Measurements from ENCODE around the gene KIF12.
A peak's percentile ranks its signal among the peaks of the same experiment; 100 is the strongest.

The KIF12 gene

DNA sequence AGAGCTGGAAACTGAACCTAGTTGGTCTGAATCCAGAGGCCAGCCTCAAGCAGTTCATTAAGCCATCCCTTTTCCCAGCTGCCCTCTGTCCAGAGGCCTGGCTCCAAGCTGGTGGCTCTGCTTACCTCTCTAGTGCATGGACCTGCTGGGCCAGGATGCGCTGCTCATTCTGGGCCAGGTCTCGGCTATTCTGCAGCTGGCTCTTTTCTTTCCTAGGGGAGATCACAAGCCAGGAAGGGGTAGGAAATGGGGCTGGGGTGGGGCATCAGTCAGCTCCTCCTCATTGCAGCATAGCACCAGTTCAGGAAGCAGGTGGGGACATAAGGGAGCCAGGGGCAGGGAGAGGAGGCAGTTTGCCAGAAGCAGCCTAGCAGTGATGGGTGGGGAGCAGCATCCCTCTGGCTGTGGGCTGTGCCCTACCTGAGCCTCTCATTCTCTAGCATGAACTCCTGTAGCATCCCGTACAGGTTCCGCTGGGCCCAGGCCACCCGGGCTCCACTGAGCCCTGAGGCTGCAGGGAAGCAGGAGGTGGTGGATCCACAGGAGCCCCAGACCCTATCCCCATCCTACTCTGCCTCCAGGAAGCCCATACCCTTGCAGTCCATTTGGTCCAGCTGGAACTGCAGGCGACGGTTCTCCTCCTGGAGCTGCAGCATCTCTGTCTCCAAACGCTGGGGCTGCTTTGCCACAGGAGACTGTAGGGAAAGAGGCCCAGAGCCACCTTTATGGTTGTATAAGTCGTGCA is 5.2 kb downstream of the KIF12 start:
- peak overlapping the region; percentile 45 for H3K9ac ChIP-seq

GRCh38 chr9:114093031-114093471 is 6.0 kb downstream of the KIF12 start:
- H3K4me1 ChIP-seq, result peaks cover 67% of the 10 kb centered on the region
- H3K27ac ChIP-seq, result peak overlapping the region; percentile 79
- H3K9ac ChIP-seq, result no peak overlapping the region
- no peaks in the 10 kb centered on the region for H4K20me1 ChIP-seq
- H3K4me3 ChIP-seq, result no peak overlapping the region
- H3K27me3 ChIP-seq, result no peaks in the 10 kb centered on the region
- peaks cover 62% of the 10 kb centered on the region for H3K36me3 ChIP-seq
- H3K4me2 ChIP-seq, result peak overlapping the region; percentile 98
- no peak for TF ChIP-seq Cebpa-rat (IDR thresholded peaks at IDR 0.05)
- no peaks in the 10 kb centered on the region for H3K9me3 ChIP-seq

More for the DNA sequence above, 5.2 kb downstream of the KIF12 start:
- Histone ChIP-seq H4K20me1 (no peaks in the 10 kb centered on the region), H3K4me3 (peak overlapping the region; percentile 41; the same call in 1 of the 2 replicates), H3K9me3 (no peaks in the 10 kb centered on the region), H3K4me1 (peaks cover 70% of the 10 kb centered on the region), H3K4me2 (peak overlapping the region; percentile 98), H3K27ac (peak overlapping the region; percentile 79), H3K27me3 (no peaks in the 10 kb centered on the region), H3K36me3 (peaks cover 62% of the 10 kb centered on the region)
- no peak for TF ChIP-seq Cebpa-rat (IDR thresholded peaks at IDR 0.05)

DNA sequence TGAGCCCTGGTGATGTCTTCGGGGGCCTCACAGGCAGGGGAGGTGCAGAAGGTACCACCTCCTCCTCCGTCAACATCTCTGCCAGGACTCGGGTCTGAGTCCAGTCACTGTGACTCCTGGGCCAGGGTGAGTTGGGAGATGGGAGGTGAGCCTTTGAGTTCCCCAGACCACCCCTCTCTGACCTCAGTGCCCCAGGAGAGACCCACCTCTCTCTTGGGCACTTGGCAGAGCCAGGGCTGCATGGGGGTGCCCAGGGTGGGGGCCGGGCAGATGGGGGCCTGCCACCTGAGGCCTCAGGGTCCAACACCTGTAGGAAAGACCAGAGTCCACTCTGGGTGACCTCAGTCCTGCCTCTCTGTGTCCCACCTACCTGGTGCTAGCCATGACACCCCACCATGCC is 6.8 kb downstream of the KIF12 start:
- peak overlapping the region; percentile 79 for H3K27ac ChIP-seq
- H4K20me1 ChIP-seq, result no peaks in the 10 kb centered on the region
- peak overlapping the region; percentile 98 for H3K4me2 ChIP-seq
- H3K36me3 ChIP-seq, result peaks cover 62% of the 10 kb centered on the region
- no peak for TF ChIP-seq Cebpa-rat (IDR thresholded peaks at IDR 0.05)
- H3K4me3 ChIP-seq, result no peak overlapping the region
- H3K9me3 ChIP-seq, result no peaks in the 10 kb centered on the region
- no peak overlapping the region for H3K9ac ChIP-seq
- no peaks in the 10 kb centered on the region for H3K27me3 ChIP-seq
- H3K4me1 ChIP-seq, result peaks cover 61% of the 10 kb centered on the region

- Histone ChIP-seq H3K9me3 (no peaks in the 10 kb centered on the region), H3K4me3 (no peak overlapping the region), H3K27me3 (no peaks in the 10 kb centered on the region), H4K20me1 (no peaks in the 10 kb centered on the region), H3K36me3 (peaks cover 62% of the 10 kb centered on the region), H3K9ac (no peak overlapping the region), H3K4me2 (peak overlapping the region; percentile 98), H3K27ac (peak overlapping the region; percentile 79), H3K4me1 (peaks cover 55% of the 10 kb centered on the region)
- no peak for TF ChIP-seq Cebpa-rat (IDR thresholded peaks at IDR 0.05)
These were observed 7.4 kb downstream of the KIF12 start for GRCh38 chr9:114091711-114092110.

- Histone ChIP-seq H3K4me2 (no peak overlapping the region), H3K4me1 (peaks cover 46% of the 10 kb centered on the region), H4K20me1 (no peaks in the 10 kb centered on the region), H3K27me3 (no peaks in the 10 kb centered on the region), H3K27ac (no peak overlapping the region), H3K4me3 (no peak overlapping the region), H3K36me3 (peaks cover 60% of the 10 kb centered on the region), H3K9me3 (no peaks in the 10 kb centered on the region), H3K9ac (no peak overlapping the region)
- TF ChIP-seq Cebpa-rat (IDR thresholded peaks at IDR 0.05), result no peak
These were observed 8.3 kb downstream of the KIF12 start for GRCh38 chr9:114090798-114091197.

DNA sequence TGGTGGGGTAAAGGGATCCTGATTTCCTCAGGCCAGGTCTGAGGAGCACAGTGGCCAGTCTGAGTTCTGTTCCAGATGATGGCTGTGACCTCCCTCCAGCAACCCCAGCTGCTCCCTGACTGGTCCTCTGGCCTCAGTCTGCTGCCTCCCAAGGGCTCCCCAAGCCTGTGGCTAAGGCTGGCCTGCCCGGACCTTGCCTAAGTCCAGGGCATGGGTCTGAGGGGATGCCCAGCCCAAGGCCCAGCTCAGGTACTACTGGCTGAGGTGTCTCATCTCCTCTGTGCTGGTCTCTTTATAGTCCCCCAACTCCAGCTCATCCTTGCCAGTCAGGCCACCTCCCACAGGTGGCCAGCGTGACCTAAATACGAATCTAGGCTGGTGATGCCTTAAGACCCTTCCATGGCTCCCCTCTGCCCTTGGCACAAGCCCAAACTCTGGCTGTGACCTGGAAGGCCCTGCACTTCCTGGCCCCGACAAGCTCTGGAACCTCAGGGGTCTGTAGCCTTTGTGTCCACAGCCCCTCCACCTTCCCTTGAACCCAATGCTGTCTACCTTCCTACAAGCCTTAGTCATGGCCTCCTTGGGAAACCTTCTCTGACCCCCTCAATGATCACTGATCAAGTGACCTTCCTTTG is 9.8 kb downstream of the KIF12 start:
- H4K20me1 ChIP-seq, result no peaks in the 10 kb centered on the region
- no peak overlapping the region for H3K27ac ChIP-seq
- H3K9me3 ChIP-seq, result no peaks in the 10 kb centered on the region
- TF ChIP-seq Cebpa-rat (IDR thresholded peaks at IDR 0.05), result no peak
- no peak overlapping the region for H3K4me3 ChIP-seq
- no peak overlapping the region for H3K9ac ChIP-seq
- H3K4me1 ChIP-seq, result peaks cover 31% of the 10 kb centered on the region
- H3K27me3 ChIP-seq, result no peaks in the 10 kb centered on the region
- no peak overlapping the region for H3K4me2 ChIP-seq
- peaks cover 45% of the 10 kb centered on the region for H3K36me3 ChIP-seq

GRCh38 chr9:114088571-114089170 is 10.4 kb downstream of the KIF12 start:
- no peak for TF ChIP-seq Cebpa-rat (IDR thresholded peaks at IDR 0.05)
- H3K4me2 ChIP-seq, result no peak overlapping the region
- H3K4me3 ChIP-seq, result no peak overlapping the region
- no peak overlapping the region for H3K9ac ChIP-seq
- peaks cover 38% of the 10 kb centered on the region for H3K36me3 ChIP-seq
- no peaks in the 10 kb centered on the region for H3K27me3 ChIP-seq
- no peak overlapping the region for H3K27ac ChIP-seq
- no peaks in the 10 kb centered on the region for H4K20me1 ChIP-seq
- no peaks in the 10 kb centered on the region for H3K9me3 ChIP-seq
- H3K4me1 ChIP-seq, result peaks cover 25% of the 10 kb centered on the region

DNA sequence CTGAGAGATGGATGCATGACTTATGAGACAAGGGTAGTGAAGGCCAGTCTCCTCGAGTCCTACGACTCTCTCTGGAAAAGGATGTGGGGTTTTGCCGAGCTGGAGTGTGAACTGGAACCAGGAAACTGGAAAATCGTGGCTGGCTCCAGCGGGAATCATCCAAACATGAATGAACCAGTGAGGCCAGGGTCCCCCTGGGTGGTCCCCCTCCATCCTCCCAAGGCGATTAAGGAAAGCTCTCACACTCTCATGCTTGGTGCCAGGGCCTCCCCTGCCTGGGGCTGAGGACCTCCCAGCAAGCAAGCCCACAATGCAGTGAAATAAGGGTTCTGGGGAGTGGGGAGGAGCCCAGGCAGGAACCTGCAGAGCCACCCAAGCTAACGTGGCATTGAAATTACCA is 11.4 kb downstream of the KIF12 start:
- H3K4me1 ChIP-seq, result peaks cover 21% of the 10 kb centered on the region
- TF ChIP-seq Cebpa-rat (IDR thresholded peaks at IDR 0.05), result no peak
- no peaks in the 10 kb centered on the region for H3K27me3 ChIP-seq
- no peaks in the 10 kb centered on the region for H3K9me3 ChIP-seq
- no peak overlapping the region for H3K4me2 ChIP-seq
- H3K9ac ChIP-seq, result no peak overlapping the region
- no peak overlapping the region for H3K27ac ChIP-seq
- H3K36me3 ChIP-seq, result peaks cover 29% of the 10 kb centered on the region
- H3K4me3 ChIP-seq, result no peak overlapping the region
- H4K20me1 ChIP-seq, result no peaks in the 10 kb centered on the region

GRCh38 chr9:114086607-114087006 is 12.5 kb downstream of the KIF12 start:
- Histone ChIP-seq H3K36me3 (peaks cover 18% of the 10 kb centered on the region), H3K4me1 (peaks cover 21% of the 10 kb centered on the region), H4K20me1 (no peaks in the 10 kb centered on the region), H3K9ac (no peak overlapping the region), H3K27me3 (no peaks in the 10 kb centered on the region), H3K4me3 (no peak overlapping the region), H3K27ac (no peak overlapping the region), H3K4me2 (no peak overlapping the region), H3K9me3 (no peaks in the 10 kb centered on the region)
- TF ChIP-seq Cebpa-rat (IDR thresholded peaks at IDR 0.05), result no peak

DNA sequence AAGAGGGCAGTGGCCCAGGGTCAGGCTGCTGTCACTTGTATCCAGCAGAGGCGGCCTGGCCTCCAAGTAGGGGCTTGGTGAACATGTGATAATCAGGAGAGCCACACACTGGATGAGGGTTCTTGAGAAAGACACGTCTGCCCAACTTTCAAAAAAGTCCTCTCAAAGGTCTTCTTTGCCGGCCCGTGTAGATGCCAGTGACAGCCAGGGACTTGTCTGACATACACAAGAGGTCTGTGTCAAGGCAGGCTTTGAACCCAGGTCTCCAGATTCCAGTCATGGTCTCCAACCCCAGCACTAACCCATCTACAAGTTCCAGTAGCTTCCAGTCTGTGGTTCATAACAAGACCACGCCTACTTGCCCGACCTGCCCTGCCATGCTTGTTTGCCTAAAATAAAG is 13.1 kb downstream of the KIF12 start:
- no peak overlapping the region for H3K9ac ChIP-seq
- H3K4me3 ChIP-seq, result no peak overlapping the region
- H3K9me3 ChIP-seq, result no peaks in the 10 kb centered on the region
- no peak overlapping the region for H3K27ac ChIP-seq
- H3K4me2 ChIP-seq, result no peak overlapping the region
- H3K36me3 ChIP-seq, result peaks cover 16% of the 10 kb centered on the region
- no peaks in the 10 kb centered on the region for H3K27me3 ChIP-seq
- TF ChIP-seq Cebpa-rat (IDR thresholded peaks at IDR 0.05), result no peak
- no peaks in the 10 kb centered on the region for H4K20me1 ChIP-seq
- H3K4me1 ChIP-seq, result peaks cover 22% of the 10 kb centered on the region
